ENCODE data around the gene HERC3.
A peak's percentile ranks its signal among the peaks of the same experiment; 100 is the strongest.

HERC3 gene

GRCh38 chr4:88747351-88747750 lies 155.1 kb downstream of the HERC3 start:
- no peak for DNase-seq (ENCODE audit: low read depth)

- no peak for DNase-seq (ENCODE audit: low read depth)
Observed at GRCh38 chr4:88750369-88750768, 158.1 kb downstream of the HERC3 start.

DNA sequence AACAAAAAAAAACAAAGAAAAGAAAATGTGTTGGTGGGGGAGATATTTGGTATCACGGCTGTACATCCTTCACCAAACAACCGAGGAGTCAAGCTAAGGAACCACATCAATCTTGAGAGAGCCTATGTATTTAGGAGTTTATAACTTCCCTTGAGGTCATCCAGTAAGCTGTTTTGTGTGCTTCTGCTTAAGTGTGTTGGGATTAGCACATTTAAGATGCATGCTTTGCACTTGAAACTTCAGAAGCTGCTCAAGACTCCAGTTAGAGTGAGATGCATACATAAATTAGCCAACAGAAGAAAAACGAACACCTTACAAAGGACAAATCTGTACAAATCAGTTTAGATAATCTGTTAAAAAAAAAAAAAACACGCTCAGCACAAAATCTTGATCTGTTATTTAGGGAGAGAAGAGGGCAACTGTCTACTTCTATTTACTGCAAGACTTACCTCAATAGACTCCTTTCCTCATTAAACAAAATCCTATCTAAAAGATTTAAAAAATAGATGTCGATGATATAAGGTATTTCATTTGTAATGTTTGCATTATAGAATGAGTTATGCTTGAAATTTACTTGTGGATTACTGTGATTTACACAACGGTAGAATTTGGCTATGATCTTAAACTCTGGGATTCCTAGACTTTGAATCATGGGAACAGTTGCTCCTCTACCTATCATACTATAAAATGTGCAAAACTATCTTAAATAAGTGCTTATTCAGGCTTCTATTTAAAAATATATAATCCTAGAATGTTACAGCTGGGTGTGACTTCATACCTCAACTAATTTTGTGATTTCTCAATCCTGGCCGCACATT lies 159.2 kb downstream of the HERC3 start:
- DNase-seq (ENCODE audit: low read depth) = no peak

DNA sequence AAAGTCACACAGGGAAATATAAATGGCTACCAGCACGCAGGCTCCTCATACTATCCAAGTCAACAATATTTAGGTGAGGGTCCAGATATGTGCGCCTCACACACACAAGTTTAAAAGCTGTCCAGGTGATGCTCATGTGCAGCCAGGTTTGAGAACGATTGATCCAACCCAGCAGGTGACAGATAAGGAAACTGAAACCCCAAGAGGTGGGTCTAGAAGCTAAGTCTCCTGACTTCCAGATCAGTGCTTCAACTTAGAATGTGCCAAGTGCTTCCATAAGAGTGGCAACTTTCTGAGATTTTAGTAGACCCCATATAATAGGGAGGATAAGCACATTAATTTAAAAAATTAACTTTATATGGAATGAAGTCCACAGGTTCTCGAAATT lies 159.8 kb downstream of the HERC3 start:
- DNase-seq (ENCODE audit: low read depth) = no peak

GRCh38 chr4:88752754-88753153 lies 160.5 kb downstream of the HERC3 start:
- DNase-seq (ENCODE audit: low read depth) = no peak

GRCh38 chr4:88753658-88754571 lies 161.6 kb downstream of the HERC3 start:
- no peak for DNase-seq (ENCODE audit: low read depth)

DNA sequence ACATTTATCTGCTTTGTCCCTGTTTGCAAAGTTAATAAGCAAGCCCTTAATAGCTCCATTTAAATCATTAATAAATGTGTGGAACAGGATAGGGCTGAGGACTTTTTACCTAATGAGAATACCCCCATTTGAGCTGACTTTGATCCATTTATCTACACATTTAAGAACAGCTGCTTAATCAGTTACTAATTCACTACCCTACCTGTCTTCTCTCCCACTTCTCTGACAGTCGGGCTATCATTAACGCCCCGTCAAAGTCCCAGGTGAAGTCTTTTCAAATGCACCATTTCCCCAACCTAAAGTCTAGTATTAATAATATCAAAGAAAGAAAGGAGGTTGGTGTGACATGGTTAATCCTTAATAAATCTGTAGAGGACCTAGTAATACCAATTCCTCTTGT lies 162.5 kb downstream of the HERC3 start:
- DNase-seq (ENCODE audit: low read depth) = no peak

GRCh38 chr4:88755454-88755853 lies 163.2 kb downstream of the HERC3 start:
- no peak for DNase-seq (ENCODE audit: low read depth)

GRCh38 chr4:88756149-88756548 lies 163.9 kb downstream of the HERC3 start:
- DNase-seq (ENCODE audit: low read depth) = no peak

DNA sequence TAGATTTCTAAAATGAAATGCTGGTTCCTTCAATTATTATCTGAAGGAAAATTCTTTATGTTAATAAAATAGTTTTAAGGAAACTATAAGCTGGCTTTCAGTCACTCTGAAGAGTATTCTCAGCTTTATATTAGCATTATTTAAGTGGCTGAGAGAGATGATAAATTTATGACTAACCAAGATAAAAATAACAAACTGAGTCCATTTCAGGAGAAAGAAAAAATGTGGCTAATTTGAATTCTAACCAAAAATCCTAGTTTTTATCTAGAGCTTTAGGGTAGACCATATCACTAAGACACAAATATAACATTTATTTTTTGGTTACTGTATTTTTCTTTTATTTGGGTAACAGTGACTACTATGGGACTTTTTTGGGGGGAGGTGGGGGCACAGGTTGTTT lies 164.8 kb downstream of the HERC3 start:
- peak; percentile 48 for DNase-seq (ENCODE audit: low read depth)

GRCh38 chr4:88757776-88758175 lies 165.5 kb downstream of the HERC3 start:
- no peak for DNase-seq (ENCODE audit: low read depth)

Measured in EH (cell line).